ENCODE data around the gene TAF15.

Gene TAF15

DNA sequence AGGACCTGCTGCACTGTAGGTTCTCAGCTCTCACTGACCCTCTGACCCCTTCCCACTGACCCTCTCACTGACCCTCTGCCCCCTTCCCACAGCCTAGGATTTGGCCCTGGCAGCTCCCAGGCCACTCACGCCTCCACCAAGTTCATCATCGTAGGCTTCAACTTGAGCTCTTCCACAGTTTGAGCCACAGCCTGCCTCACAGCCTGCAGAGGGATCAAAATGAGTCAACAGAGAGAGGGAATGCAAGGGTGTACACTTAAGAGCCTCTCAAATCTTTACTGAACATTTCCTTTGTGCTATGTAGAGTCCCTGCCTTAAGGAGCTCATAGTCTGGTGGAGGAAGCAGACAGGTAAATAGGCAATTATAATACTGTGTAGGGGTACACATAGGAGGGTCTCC, 47.3 kb downstream of the TAF15 start:
- no peaks in the 10 kb centered on the region for H3K27me3 ChIP-seq (replicated peaks; ENCODE audit: control insufficient read depth, insufficient read depth, low read length)
- TF ChIP-seq, protein P1, sequence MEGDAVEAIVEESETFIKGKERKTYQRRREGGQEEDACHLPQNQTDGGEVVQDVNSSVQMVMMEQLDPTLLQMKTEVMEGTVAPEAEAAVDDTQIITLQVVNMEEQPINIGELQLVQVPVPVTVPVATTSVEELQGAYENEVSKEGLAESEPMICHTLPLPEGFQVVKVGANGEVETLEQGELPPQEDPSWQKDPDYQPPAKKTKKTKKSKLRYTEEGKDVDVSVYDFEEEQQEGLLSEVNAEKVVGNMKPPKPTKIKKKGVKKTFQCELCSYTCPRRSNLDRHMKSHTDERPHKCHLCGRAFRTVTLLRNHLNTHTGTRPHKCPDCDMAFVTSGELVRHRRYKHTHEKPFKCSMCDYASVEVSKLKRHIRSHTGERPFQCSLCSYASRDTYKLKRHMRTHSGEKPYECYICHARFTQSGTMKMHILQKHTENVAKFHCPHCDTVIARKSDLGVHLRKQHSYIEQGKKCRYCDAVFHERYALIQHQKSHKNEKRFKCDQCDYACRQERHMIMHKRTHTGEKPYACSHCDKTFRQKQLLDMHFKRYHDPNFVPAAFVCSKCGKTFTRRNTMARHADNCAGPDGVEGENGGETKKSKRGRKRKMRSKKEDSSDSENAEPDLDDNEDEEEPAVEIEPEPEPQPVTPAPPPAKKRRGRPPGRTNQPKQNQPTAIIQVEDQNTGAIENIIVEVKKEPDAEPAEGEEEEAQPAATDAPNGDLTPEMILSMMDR (IDR thresholded peaks at IDR 0.05; ENCODE audit: insufficient read depth, low read length, poor library complexity, severe bottlenecking), result no peak
- no peak overlapping the region for H3K4me3 ChIP-seq (replicated peaks; ENCODE audit: low read depth, low read length)
- no peak for DNase-seq (ENCODE audit: extremely low read depth, insufficient read length)
- peaks cover 9% of the 10 kb centered on the region for H3K36me3 ChIP-seq (ENCODE audit: control insufficient read depth, insufficient read depth, low read length)

DNA sequence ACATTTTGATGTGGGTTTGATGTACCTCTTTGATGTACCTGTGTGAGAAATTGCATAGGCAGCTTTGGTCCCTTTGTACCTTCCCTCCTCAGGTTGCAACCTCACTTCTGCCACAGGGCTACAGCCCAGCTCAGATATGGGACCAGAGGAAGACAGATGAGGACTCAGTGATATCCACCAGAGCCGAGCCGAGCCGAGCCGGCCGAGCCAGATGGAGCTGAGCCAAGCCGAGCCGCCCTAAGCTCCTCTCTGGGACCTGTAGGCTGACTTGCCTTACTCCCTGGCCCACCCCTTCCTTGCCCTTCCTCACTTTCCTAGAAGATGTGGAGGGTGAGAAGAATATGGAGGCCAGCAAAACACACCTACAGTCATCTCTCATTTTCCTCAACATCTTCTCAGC, 55.6 kb downstream of the TAF15 start:
- Histone ChIP-seq H3K27me3 (replicated peaks; ENCODE audit: control insufficient read depth, insufficient read depth, low read length) (no peaks in the 10 kb centered on the region), H3K36me3 (ENCODE audit: control insufficient read depth, insufficient read depth, low read length) (no peaks in the 10 kb centered on the region; the same call in none of the 2 replicates), H3K4me3 (replicated peaks; ENCODE audit: low read depth, low read length) (no peak overlapping the region)
- no peak for DNase-seq (ENCODE audit: extremely low read depth, insufficient read length)
- TF ChIP-seq, protein P1 (IDR thresholded peaks at IDR 0.05; ENCODE audit: insufficient read depth, low read length, poor library complexity, severe bottlenecking), result no peak

DNA sequence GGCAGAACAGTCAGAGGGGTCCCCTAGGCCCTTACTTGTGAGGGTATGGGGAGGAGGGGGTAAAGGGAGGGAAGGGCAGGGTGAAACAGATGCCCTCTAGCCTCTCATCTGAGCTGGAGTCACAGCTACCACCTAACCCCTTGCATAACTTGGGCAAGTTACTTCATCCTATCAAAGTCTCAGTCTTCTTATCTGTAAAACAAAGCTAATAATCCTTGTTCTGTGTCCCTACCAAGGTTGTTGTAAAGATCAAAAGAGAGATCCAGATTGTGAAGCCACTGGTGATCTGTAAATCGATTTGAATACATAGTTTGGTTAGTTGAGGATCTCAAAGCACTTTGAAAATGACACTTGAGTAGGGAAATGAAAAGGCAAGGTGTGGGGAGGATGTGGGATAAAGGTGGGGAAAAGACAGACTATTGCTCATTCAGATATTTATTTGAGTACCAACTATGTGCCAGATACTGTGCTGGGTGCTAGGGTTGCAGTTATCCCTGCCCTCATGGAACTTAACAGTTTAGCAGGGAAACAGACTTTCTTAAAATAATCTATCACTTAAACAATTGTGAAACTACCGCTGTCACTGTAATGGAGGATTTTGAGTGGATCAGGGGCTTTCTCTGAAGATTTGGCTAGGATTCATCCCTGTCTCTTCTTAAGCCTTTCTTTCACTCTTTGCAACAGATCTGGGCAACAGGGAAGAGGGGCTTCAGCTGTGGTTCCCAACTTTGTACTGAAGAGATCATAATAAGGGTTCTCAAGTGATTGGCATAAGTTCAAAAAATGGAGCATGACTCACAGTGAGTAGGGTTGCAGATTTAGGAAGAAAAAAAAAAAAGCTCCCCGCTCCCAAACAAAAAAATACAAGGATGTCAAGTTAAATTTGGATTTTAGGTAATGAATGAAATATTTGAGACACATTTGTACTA, 56.4 kb downstream of the TAF15 start:
- Histone ChIP-seq H3K27me3 (replicated peaks; ENCODE audit: control insufficient read depth, insufficient read depth, low read length) (no peaks in the 10 kb centered on the region), H3K36me3 (ENCODE audit: control insufficient read depth, insufficient read depth, low read length) (no peaks in the 10 kb centered on the region; the same call in none of the 2 replicates), H3K4me3 (replicated peaks; ENCODE audit: low read depth, low read length) (no peak overlapping the region)
- TF ChIP-seq, protein P1 (IDR thresholded peaks at IDR 0.05; ENCODE audit: insufficient read depth, low read length, poor library complexity, severe bottlenecking), result no peak
- no peak for DNase-seq (ENCODE audit: extremely low read depth, insufficient read length)

DNA sequence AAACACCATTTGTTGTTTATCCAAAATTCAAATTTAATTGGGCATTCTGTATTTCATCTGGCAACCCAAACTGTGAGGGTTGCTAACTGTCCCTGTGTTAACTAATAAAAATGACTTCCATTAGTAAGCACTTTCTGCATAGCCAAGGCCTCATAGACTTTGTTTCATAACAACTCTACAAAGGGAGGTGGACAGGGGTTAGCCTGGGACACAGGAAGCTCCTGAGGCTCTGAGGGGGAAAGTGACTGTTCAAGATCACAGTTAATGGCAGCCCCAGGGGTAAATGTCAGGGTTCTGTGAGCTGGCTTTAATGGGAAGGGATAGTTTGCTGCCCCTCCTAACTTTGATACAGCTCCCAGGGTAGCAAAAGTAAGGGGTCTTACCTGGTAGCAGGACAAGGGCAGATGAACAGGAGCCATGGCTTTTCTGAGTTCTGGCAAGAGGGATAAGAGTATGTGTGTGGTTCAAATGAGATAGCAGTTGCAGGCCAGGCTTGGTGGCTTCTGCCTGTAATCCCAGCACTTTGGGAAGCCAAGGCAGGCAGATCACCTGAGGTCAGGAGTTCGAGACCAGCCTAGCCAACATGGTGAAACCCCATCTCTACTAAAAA, 57.2 kb downstream of the TAF15 start:
- Histone ChIP-seq H3K4me3 (replicated peaks; ENCODE audit: low read depth, low read length) (no peak overlapping the region), H3K27me3 (replicated peaks; ENCODE audit: control insufficient read depth, insufficient read depth, low read length) (no peaks in the 10 kb centered on the region), H3K36me3 (ENCODE audit: control insufficient read depth, insufficient read depth, low read length) (no peaks in the 10 kb centered on the region; the same call in none of the 2 replicates)
- DNase-seq (ENCODE audit: extremely low read depth, insufficient read length), result no peak
- TF ChIP-seq, protein P1 (IDR thresholded peaks at IDR 0.05; ENCODE audit: insufficient read depth, low read length, poor library complexity, severe bottlenecking), result no peak

DNA sequence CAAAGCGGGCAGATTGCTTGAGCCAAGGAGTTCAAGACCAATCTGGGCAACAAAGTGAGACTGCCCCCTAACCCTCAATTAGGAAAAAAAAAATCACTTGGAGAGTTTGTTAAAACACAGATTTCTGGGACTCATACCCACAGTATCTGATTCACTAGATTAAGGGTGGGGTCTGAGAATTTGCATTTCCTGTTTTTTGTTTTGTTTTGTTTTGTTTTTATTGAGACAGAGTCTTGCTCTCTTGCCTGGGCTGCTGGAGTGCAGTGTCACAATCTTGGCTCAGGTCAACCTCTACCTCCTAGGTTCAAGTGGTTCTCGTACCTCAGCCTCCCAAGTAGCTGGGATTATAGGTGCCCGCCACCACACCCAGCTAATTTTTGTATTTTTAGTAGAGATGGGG, 58.3 kb downstream of the TAF15 start:
- no peak for DNase-seq (ENCODE audit: extremely low read depth, insufficient read length)
- H3K27me3 ChIP-seq (replicated peaks; ENCODE audit: control insufficient read depth, insufficient read depth, low read length), result no peaks in the 10 kb centered on the region
- no peaks in the 10 kb centered on the region; the same call in none of the 2 replicates for H3K36me3 ChIP-seq (ENCODE audit: control insufficient read depth, insufficient read depth, low read length)
- TF ChIP-seq, protein P1 (IDR thresholded peaks at IDR 0.05; ENCODE audit: insufficient read depth, low read length, poor library complexity, severe bottlenecking), result no peak
- no peak overlapping the region for H3K4me3 ChIP-seq (replicated peaks; ENCODE audit: low read depth, low read length)
